HG02870 (cell line): ENCODE data around the gene MKRN3.
"Not testable (repeated sequence)": the region's sequence is repeated elsewhere in the genome, so short reads cannot be mapped to it uniquely, and the experiment has no call there.

Experiments used
- ATAC-seq: cut with Tn5 transposase; IDR thresholded peaks from one replicate; pipeline ENCODE4 v1.9.1; 2021; ENCODE audit warnings: mild to moderate bottlenecking, moderate library complexity; ENCODE audit not compliant: unreplicated experiment

MKRN3 gene

DNA sequence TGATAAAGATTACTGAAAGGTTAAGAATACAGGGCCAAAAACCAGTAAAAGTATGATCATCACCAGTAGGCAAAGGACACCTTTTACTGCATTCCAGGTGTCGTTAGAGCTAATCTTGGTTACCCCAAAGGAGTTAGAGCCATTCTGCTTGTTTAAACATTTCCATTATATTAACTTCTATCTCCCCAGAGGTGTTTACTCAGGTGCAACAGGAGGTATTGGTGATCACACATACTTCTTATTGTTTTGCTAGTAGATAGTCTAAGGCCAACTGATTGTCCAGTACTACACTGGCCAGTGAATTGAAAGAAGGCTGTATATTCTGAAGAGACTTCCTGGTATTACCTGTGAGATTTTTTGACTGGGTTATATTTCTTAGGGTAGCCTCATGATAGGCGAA lies 22.8 kb downstream of the MKRN3 start:
- no peak for ATAC-seq

DNA sequence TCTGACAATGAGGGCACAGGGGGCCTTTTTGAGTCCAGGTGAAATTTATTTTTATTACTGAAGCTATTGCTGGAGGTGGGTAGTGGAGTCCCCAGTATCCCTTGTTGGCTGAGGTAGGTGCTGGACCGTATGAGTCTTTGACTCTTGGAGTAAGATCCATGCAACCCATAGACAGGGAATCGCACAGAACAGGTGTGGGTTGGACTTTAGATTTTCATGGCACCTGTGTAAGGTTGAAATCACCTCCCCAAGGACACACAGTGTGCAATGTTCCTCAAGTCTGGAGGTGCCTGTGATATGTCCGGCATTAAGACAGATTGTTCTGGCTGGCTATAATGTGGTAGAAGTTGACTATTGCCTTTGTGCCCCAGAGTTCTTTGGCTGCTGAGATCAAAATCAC lies 23.5 kb downstream of the MKRN3 start:
- ATAC-seq, result no peak

DNA sequence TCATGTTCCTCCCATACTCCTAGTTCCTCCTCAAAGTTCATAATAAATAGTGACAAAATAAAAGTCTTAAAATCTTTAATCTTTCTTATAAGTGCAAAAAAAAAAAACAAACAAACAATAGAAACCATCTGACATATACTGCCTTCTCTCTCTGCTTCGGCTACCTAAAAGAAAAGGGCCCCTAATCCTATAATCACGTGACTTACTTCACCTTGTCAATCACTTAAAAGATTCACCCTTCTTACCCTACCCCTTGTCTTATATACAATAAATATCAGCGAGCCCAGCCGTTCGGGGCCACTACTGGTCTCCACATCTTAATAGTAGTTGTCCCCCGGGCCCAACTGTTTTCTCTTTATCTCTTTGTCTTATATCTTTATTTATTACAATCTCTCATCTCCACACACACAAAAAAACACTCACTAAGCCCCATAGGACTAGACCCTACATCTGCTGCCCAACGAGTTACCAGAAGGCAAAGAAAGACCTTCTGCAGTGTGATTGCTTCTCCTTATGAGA lies 28.8 kb downstream of the MKRN3 start:
- ATAC-seq, result no peak

DNA sequence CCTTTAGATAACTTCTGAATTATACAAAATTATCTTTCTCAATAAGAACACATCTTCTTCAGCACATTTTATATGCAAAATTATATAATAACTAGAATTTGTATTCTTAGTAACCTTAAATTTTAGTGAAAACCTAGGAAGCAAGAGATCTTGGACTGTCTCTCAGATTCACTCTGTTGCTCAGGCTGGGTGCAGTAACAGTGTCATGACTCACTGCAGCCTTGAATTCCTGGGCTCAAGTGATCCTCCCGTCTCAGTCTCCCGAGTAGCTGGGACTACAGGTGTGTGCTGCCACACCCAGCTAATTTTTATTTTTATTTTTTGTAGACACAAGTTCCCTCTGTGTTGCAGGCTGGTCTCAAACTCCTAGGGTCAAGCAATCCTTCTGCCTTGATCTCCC lies 29.9 kb downstream of the MKRN3 start:
- ATAC-seq, result no peak

DNA sequence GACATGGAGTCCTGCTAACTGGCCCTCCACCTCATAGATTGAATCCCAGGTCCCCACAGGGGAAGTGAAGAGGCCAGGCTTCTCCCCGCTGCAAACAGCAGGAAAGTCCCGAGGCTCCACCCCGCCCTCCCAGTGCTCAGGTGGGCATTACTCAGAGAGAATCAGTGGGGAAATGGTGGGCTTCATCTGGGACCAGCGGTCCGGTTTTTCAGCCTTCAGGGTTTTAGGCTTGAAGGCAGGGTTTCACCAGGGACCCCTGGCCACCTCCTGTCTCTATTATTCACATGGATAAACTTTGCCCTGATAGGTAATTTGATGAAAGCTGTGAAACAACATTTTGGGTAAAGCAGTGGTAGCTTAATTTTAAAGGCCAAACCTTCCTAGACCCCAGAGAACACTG lies 31.3 kb downstream of the MKRN3 start:
- ATAC-seq, result no peak

DNA sequence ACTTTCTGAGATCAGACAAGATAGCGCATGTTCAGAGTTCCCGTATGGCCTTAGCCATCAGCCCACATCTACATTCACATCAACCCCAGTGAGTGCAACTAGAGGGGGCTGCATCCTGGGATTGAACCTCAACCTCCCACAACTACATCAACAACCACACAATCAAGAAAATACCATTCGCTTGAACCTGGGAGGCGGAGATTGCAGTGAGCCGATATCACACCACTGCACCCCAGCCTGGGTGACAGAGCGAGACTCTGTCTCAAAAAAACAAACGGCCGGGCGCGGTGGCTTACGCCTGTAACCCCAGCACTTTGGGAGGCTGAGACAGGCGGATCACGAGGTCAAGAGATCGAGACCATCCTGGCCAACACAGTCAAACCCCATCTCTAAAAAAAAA lies 31.8 kb downstream of the MKRN3 start:
- not testable (repeated sequence) for ATAC-seq

DNA sequence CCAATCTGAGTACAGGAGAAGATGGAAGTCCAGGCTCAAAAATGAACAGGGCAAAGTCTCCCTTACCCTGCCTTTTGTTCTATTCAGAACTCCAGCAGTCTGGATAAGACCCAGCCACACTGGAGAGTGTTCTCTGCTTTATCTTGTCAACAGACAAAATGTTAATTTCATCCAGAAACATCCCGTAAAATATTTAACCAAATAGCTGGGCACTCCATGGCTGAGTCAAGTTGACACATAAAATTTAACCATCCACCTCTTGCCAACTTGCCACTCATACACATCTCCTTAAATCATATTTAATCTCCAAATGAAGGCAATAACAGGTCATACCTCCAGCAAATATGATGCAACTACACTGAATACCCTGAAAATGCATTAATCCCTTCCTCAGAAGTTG lies 33.6 kb downstream of the MKRN3 start:
- ATAC-seq, result no peak

DNA sequence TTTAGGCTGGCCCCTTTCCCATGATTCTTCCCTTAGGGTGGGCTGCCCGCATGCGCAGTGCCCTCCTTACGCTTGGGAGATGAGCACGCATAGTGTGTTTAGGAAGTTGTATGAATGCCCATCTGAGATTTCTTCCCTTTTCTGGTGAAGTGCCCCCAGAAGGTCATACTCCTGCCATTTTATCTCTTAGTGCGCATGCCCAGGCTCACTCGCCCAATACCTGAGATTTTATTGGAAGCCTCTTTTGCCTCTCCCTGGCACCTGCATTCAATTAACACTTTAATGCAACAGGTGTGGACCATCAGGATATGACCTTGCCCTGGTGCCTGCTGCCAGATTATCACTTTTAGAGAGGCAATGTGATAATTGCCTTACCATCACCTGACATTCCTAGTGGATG lies 36.6 kb downstream of the MKRN3 start:
- ATAC-seq, result no peak

DNA sequence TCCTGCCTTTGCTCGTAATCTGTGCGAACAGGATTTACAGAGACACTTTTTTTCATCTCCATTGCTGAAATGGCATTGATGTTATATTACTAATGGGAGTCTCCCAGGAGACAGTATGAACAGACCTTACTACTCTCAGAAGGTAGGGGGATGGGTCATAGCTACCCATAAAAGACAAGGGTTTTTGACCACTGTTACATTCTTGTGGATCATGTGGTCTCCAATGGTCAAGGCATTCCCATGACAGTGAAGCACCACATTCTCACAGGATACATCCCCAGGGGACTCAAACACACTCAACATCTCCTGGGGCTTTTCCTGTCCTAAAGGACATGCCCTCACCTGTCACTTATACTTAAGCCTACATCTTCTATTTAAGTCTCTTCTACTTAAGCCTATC lies 40.8 kb downstream of the MKRN3 start:
- ATAC-seq, result no peak

DNA sequence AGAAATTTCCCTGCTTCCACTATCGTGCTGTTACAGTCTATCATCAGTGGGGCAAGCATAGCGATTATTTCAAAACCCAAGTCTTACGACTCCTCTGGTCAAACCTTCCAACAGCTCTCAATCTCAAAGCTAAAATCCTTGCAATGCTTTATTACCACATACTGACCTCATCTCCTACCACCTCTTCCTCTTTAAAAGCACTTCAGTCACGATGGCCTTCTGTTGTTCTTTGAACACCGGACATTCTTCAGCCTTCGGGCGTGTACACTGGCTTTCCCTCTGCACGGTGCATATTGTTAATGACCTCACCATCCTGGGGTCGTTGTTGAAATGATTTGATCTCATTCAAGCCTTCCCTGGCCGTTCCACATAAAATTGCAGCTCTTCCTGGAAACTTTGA lies 51.1 kb downstream of the MKRN3 start:
- ATAC-seq, result no peak
